SHP77 treated with DMSO at 0.1 percent for 48 hours (cell line): ENCODE results near the gene HOXB1.
"Not testable (repeated sequence)": the region's sequence is repeated elsewhere in the genome, so short reads cannot be mapped to it uniquely, and the experiment has no call there.

Source experiments
- DNase-seq: peaks from one replicate; lab custom pipeline; 2025; lab: John Stamatoyannopoulos, UW

HOXB1 gene

DNA sequence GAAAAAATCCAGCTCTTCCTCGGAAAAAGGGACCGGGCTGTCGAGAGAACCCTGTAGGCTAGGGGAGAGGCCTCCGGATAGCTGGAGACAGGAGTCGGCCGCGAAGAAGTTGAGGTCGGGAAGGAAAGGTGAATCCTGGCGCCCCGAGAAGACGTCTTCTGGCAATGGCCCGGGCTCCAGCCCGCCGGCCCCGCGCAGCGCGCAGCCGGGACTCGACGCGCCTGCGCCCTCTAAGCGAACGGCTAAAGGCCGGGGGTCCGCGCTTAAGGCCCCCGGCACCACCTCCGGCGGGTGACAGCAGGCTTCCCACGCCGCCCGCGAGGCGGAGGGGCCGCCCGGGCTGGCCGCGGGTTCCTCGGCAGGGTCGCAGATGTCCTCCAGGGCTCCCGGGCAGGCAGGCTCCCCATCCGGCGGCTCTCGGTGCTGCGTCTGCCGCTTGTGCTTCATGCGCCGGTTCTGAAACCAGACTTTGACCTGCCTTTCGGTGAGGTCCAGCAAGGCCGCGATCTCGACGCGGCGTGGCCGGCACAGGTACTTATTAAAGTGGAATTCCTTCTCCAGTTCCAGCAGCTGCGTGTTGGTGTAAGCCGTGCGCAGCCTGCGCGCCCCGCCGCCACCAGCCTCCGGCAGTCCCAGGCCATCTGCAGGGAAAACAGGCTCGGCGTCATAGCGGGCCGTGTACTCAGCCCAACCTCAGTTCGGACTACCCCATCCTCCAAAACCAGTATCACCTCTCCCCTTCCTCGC is 12.5 kb upstream of the HOXB1 start:
- DNase-seq = peak; percentile 58

DNA sequence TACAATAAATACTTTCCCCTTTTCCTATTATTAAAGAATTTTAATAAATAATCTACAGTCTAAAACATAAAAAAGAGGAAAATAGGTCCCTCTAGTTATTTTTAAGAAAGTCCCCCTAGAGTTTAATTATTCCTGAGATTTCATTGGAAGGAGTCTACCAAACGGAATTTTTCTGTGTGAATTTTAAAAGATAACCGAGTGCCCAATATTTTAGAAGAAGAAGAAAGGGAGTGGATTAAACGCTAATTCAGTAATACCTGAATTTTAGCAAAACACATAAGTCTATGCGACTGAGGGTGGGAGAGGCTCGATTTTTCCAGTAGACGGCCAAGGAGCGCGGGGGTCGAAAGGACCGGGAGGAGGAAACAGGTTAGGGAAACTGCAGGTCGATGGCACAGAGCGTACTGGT is 11.9 kb upstream of the HOXB1 start:
- no peak for DNase-seq

DNA sequence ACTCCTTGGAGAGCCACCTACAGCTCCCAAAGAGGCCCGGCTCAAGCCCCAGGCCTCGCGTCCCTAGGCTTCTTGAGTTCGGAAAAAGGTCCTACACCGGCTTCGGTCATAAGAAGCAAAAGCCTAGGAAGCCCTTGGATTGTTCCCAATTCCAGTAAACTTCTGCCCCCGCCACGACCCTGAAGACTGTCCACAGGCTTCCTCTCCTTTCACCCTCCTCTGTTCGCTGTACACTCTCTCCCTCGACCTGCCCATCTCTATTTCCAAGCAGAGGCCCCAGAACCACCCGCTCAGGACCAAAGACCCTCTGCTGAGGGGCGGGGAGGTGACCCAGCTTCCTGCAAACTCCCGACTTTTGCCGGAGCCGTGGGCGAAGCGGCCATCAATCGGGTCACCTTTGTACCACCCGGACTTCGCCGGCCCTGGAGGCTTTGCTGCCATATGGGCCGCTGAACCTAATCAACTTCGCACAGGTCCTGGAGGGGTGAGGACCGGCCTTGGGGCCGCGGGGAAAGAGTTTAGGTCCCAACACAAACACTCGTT is 11.4 kb upstream of the HOXB1 start:
- DNase-seq = no peak

DNA sequence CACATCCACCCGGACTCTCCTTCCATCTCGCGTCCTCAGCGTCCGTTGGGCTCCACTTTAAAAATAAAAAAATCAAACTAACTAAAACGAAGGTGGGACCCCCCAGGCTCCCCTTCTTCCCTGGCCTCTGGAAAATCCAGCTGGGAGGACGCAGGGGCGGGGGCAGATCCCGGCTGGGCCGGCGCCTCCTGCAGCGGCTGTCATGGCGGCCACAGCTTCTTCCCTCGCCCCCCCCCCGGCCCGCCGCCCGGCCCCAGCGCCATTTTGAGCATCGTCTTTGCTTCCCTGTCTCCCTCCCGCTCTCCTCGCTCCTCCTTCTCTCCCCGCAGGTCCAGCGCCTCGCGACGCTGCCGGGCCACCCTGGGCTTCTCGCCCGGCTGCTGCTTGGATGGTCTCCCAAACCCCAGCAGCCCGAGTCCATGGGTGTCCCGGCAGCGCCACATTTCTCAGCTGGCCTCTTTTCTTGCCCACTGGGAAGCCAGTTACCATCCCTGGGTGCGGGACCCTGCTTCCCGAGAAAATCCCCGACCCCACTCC is 10.8 kb upstream of the HOXB1 start:
- no peak for DNase-seq

DNA sequence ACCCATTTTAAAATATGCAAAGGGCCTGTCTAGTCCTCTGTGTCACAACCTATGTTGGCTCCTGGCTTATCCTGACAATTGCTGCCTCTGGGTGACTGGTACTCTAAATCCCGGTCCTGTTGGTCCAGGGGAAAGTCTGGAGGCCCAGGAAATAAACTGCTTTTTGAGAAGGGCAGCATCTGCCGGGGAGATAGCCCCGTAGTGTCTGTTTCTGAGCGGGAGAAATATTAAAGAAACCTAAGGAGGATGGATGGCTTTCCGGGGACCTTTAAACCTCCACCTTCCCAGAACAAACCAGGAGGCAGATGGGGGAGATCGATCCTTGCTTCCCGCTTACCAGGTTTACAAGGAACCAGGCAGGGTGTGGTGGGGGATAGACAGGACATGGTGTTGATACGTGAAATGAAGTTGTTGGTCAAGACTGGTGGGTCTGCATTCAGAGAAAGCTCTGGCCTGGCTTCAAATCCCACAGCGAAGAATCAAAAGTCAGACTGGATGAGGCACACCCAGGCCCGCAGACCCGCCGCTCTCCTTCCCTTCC is 10.3 kb upstream of the HOXB1 start:
- no peak for DNase-seq

DNA sequence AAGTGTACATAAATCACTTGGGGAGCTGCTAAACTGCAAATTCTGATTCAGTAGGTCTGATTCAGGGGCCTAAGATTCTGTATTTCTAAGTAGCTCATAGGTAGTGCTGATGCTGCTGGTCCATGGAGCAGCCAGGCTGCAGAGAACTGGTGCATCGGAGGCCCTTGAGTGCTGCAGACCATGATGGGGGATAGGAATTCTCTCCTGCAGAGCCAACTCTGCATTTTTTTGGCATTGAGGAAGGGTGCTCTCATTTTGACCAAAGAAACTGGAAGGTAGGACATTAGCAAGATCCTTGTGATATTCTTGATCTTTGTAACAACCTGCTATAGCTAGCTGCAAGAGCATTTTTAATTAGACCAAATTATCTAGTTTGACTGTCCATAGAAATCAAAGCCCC is 9.4 kb upstream of the HOXB1 start:
- DNase-seq = no peak

DNA sequence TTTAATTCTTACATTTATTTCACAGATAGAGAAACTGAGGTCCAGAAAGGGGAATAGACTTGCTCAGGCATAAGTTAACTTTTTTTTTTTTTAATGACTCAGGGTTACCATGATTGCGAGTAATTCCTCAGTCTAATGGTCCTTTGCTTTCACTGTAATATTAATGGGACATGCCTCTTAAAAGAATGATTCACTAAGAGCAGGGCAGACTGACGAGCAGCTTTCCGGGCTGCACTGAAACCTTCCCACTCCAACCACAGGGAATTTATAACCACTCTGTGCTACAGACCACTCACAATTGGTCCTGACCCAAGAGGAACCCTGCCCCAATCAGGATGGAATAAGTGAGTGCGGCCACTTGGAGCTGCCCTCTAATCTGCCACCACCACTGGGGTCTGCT is 8.4 kb upstream of the HOXB1 start:
- no peak for DNase-seq

DNA sequence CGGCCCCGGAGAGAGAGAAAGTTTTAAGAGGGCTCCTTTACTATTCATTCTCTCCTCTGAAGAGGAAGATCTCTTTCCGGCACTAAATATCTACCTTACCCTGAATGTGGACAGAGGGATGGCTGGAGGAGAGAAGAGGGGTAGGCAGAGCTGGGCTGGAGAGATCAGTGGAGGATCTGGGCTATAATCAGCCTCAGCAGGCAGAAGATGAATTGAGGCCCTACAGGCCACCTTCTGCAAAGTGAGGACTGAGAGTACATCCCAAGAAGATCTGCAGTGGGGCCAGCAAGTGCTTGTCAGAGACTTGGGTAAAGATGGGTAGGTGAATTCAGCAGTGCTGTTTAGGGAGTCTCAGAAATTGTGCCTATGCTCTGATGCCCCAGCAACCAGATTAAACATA is 6.5 kb upstream of the HOXB1 start:
- DNase-seq = no peak

DNA sequence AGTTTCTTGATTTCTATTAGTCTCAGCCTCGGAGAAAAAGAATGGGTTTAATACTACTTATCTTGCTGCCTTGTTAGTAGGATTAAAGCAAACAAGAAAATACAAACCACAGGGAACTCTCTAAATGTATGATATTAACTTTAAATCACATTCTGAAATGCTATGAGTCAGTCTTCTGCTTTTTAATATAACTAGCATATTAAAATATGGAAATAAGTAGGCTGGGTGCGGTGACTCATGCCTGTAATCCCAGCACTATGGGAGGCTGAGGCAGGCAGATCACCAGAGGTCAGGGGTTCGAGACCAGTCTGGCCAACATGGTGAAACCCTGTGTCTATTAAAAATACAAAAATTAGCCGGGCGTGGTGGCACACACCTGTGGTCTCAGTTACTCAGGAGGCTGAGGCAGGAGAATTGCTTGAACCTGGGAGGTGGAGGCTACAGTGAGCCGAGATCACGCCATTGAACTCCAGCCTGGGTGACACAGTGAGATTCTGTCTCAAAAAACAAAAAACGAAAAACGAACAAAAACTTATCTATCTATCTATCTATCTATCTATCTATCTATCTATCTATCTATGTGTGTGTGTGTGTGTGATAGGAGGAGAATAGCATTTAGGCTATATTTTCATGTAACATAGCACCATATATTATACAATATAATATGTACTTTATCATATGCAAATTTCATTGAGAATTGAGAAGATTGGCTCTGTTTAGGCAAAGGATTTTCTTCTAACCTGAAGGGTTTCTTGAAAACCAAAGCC is 5.2 kb upstream of the HOXB1 start:
- not testable (repeated sequence) for DNase-seq

DNA sequence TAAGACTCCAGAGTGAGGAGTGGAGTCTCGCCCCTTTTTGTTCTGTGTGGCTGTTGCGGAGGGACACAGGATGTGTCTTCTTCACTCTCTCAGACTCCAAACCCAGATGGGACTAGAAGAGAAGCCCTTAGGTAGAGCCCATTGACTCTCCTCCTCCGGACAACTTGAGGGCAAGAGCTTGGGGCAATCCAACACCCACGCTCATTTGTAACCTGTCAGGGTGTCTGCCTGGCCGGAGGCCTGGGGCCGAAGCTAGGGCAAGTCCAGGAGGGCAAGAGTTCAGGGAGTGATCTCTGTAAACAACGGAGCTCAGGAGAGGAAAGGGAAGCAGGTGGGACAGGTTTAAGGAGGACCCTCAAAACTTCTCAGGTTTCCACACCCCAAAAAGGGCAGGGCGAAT is 1.4 kb upstream of the HOXB1 start:
- no peak for DNase-seq

DNA sequence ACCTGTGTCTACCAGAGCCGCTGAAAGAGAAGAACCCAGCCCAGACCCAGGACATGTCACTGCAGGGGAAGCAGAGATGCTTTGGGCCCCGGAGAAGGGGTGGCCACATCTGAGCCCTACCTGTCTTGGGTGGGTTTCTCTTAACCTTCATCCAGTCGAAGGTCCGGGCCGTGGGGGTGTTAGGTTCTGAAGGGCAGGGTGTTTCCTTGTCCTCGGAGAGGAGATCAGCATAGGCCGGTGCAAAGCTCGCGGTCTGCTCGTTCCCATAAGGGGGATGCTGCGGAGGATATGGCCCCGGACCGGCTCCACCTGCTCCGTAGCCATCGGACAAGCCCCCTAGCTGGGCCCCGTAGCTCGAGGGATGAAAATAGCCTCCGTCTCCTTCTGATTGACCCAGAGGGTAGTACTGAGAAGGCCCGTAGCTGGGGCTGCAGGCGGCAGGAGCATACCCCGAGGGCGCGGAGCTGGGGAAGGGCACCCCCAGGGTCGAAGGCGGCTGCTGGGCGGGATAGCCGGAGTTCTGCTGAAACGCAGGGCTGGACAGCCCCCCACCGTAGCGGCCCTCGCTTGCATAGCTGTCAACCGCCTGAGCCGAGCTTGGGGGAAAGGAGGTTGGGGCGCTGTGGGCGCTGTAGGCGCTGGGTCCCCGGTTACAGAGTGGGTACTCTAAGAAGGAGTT is 464 bp downstream of the HOXB1 start:
- no peak for DNase-seq

DNA sequence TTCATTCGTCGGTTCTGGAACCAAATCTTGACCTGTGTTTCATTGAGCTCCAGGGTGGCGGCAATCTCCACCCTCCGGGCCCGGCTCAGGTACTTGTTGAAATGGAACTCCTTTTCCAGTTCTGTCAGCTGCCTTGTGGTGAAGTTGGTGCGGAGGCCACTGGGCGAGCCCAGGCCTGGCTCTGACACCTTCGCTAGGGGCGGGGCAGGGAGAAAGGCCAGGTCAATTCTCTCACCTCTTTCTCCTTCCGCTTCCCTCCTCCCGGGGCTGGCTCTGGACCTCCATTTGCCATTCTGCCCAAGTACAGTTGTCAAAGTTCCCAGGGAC is 1.2 kb downstream of the HOXB1 start:
- DNase-seq = no peak

DNA sequence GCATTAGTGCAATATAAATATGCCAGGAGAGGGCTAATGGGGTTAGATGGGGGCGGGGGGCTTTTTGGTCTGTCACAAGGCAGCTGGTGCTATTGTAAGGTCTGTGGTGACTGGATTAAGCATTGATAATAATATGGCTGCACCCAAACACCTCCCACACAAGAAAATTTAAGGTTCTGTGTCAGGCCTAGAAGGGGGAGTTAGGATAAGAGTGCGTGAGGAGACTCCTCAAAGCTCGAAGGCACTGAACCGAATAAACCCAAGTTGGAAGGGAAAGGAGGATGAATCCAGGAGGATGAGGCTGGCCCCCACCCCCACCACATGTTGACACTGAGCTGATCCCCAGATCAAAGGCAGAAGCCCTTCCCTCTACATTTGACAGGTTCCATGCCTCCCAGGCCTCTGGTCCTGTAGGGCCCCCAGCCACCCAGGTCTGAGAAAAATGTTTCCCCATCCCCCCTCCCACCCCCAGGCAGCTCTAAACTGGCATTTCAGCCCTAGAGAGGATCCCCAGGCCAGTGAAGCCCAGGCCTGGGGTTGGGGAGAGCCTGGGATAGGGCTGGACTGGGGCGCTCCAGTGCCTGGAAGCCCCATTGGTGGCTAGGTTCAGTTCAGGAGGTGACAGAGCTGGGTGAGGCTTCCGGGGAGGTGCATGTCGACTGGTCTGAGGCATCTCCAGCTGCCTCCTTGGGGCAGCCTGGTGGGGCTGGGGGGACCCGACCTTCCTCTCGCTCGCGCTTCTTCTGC is 1.7 kb downstream of the HOXB1 start:
- no peak for DNase-seq

DNA sequence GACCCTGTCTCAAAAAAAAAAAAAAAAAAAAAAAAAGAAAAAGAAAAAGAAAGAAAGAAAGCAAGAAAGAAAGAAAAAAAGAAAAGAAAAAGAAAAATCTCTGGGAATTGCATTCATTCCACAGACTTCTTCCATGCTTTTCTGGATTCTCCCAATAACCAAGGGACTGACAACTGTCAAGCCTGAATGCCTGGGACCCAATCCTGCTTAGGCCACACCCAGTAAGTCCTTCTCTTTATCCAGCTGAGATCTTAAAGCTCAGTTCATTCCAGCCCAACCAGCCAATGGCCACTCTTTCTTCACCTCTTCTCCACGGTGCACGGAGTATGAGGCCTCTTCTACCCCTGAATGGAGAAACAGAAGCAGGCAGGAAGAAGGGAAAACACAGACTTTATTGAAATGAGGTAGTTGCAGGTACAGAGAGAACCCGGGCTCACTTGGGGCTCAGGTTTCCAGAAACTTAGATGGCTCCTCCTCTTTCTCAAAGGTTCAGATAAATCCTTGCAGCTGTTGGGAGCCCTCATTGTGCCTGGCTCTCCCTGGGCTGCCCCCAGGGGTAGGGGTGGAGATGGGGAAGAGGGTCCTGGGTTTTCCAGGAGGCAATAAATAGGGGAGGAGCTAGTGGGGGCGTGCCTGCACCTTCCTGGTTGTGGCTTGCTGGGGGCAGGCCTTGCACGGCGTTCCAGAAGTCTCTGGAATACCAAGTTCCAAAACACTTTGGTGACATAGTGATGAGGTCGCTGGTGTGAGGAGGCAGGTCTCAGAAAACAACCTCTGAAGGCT is 2.5 kb downstream of the HOXB1 start:
- no peak for DNase-seq

DNA sequence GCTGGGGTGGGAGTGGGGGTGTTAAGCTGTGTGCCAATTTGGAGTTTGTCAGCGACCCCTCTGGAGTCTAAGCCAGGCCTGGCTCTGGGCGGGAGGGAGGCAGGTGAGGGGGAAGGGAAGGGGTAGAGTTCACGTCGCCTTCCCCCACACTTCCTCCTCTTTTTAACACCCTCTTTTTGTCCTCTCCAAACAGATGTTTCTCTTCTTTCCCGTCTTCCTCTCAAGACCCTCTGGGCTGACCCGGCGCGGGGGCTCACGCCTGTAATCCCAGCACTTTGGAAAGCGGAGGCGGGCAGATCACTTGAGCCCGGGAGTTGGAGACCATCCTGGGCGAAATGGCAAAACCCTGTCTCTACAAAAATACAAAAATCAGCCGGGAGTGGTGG is 3.3 kb downstream of the HOXB1 start:
- DNase-seq = no peak

DNA sequence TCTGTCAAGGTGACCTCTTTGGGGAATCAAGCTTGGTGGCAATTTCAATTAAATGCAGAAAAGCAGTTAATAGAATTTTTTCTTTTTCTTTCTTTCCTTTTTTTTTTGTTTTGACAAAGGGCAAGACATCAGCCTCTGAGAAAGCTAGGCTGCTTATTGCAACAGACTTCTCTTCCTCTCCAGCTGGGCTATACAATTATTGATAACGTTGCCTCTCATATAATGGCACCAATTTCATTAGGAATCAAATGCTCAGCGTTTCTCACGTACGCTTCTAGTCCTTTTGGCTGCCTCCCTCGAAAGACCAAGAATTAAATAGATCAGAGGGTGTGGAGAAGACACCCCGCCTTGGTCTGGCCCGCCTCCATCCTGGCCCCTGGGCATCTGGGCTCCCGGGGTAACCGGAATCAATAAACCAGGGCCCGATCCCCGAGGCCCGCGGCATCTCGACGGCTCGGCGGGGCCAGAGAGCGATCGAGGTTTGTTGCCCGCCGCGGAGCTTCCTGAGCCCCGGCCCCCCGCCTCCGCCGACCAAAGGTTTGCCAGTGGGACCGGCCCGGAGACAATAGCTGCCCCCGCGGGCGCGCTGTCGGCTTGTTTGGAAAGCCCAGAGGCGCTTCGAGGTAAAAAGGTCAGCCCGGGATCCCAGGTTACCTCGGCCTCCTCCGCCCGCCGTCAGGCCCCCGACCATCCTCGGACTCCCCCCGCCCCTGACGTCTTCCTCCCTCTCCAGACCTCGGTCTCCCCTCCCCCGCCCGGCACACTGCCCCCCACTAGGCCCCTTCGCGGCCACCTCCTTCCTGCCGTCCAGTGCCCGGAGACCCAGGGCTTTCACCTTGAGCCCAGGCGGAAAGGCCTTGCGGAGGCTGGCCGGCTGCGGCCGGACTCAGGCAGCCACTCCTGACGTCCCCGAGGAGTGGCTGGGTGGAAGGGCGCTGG is 3.9 kb downstream of the HOXB1 start:
- DNase-seq = no peak

DNA sequence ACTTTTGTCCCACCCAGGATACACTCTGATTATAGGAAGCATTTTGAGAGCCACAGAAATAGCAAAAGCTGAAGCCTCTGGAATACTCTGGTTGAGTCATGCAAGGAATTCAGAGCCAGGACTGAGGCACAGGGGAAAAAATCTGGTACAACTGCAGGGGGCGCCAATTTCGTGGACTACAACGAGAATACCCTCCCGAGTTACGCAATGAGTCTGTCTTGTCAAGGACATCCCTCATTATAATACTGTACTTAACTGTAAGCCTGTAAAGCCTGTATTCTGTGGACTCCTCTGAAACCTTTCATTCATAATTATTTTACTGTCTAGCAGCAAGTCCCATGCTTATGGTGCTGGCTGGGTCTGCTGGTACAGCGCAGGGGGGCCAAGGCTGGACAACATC is 7.8 kb downstream of the HOXB1 start:
- DNase-seq = peak; percentile 31

DNA sequence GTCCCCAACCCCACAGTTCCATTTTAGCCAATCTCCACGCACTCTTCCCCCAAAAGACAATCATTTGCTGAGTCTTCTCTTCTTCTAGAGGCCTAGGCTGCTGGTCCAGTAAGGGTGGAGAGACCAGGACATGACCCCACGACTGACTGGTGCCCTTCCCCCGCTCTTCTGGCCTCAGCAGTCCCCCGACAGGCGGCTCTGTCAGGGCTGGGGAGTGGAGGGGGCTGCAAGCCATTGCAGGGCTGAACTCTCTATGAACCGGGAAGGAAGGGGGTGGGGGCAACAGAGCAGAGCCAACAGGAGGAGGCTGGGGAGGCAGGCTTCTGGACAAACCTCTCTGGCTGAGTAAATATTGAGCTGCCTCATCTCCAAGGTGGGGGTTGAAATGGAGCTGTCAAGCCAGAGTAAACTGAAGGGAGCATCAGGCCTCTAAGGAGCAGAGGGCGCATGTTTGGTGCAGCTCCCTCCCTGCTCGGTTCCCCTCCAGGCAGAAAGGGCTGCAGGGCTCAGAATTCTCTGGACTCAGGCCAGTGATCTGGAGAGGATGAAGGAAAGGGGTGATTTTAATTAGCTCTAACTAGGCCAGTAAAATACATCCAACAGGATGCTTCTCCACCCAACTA is 8.7 kb downstream of the HOXB1 start:
- peak; percentile 63 for DNase-seq

DNA sequence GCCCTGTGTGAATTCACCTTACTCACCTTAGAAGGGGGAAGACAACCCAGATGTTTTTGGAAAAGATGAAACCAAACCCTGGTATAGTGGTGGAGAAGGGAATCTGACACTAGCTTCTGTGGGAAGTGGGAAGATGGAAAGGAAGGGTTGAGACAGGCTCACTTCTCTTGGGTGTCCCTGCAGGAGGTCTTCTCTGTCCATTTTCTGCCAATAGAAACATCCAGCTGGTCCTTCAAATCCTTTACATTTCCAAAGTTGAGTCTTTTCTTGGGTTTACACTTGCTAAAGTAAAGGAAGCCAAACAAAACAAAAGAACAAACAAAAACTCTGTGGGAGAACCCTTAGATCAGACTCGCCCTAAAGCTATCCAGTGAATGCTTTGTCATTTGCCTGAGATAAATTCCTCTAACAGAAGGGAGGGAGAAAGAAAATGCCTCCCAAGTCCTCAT is 10.2 kb downstream of the HOXB1 start:
- no peak for DNase-seq
